Measurements from ENCODE around the gene NFATC1.

NFATC1 gene

DNA sequence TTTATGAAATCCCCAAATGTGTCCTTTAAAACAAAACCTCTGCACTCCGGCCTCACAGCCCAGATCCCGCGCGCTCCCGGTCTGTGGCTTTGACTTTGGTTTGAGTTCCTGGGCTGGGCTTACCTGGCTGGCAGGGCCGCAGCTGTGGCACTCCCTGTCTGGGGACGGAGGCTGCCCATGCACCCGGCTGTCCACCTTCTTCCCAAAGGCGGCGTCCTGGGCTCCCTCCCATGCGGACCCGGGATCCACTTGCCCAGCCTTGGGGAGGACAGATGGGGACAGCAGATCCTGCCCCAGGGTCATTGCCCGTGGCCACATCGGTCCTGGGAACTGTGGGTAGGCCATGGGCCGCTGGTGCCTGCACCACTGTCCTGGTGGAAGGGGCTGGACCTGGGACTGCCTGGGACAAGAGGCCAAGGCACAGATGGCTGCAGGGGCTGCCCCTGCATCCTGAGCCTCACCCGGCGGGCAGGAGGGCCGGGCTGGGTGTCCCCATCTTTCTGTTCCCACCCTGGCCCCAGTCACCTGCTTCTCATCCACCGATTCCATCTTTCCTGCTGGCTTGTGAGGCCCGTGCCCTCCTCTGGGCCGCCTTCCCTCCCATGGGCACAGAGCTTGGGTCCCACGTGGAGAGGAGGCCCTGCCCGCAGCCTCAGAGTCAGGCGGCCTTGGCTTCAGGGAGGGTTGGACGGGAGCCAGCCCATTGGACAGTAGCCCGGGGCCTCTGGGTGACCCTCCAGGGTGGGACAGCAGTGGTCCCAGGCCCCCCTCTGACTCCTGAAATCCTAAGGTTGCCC, 27.7 kb downstream of the NFATC1 start:
- DNase-seq (ENCODE audit: low spot score): no peak

GRCh38 chr18:79424008-79424565, 28.4 kb downstream of the NFATC1 start:
- no peak for DNase-seq (ENCODE audit: low spot score)

GRCh38 chr18:79424880-79425568, 29.3 kb downstream of the NFATC1 start:
- DNase-seq (ENCODE audit: low spot score): no peak

- no peak for DNase-seq (ENCODE audit: low spot score)
Observed at GRCh38 chr18:79425569-79425886, 29.8 kb downstream of the NFATC1 start.

- DNase-seq (ENCODE audit: low spot score): no peak
Observed at GRCh38 chr18:79426376-79427300, 30.9 kb downstream of the NFATC1 start.

- no peak for DNase-seq (ENCODE audit: low spot score)
Observed at GRCh38 chr18:79427368-79428225, 31.9 kb downstream of the NFATC1 start.

DNA sequence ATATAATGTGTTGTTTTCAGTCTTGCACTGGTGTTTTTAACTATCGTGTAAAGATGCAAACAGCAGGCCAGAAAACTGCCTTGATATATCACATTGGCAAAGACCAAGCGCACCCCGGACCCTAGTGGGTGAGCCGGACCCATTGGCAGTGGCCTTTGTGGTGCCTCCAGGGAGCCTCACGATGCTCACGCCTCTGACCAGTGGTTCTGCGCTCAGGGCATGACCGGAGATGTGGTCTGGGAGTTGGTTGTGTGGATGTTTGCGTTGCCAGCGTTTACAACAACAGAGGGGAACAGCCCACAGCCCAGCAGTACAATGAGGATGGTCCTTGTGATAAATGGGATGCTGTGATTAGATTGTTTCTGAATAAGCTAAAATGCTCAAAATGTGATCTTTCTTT, 32.6 kb downstream of the NFATC1 start:
- no peak for DNase-seq (ENCODE audit: low spot score)

DNA sequence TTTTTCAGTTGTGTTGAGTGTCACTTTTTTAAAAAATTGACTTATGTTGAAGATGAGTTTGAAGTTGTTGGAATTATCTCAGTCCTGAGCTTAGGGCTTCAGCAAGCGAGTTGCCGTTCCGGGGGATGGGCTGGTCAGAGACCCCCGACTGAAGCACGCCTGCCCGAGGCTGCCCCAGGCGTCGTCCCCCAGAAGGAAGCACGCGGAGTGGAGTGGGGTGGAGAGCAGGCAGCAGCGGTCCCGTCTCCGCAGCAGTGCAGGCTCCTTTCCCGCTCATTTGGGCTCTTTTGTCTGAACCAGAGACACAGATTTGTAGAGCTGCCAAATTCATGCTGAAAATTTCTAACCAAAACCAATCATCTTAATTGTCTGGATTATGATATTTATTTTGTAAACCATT, 33.7 kb downstream of the NFATC1 start:
- DNase-seq (ENCODE audit: low spot score): no peak

- DNase-seq (ENCODE audit: low spot score): no peak
Observed at GRCh38 chr18:79429785-79430281, 34.1 kb downstream of the NFATC1 start.

DNA sequence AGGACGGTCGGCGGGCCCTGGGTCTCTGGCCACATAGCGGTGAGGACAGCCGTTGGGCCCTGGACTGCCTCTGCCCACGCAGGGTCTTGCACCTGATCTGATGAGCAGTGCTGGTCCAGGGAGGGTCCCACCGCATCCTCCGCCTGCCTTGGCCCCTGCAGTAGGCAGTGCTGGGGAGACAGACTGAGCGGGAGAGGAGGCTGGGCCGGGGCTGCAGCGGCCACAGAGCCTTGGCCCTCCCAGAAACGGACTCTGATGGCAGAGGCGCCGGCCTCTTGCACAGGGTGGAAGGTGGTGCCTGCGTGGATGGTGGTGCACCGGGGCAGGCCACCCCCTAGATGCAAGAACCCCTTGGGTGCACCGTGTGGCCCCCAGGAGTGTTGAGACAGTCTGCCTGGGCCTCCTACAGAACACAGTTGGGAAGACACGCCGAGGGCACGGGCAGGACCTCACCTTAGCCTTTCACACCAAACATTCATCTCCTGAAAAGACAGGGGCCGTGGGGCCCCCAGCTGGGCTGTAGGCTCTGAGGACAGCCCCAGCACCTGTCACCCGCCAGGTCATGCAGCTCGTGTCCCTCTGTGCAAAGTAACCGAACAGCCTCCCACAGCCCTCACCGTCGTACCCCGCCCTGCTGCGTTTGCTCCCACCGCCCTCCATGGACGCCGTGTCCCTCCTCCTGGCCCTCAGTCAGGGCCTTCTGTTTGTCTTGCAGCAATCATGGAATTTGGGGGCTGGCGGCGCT, 36.8 kb downstream of the NFATC1 start:
- DNase-seq (ENCODE audit: low spot score): no peak

DNA sequence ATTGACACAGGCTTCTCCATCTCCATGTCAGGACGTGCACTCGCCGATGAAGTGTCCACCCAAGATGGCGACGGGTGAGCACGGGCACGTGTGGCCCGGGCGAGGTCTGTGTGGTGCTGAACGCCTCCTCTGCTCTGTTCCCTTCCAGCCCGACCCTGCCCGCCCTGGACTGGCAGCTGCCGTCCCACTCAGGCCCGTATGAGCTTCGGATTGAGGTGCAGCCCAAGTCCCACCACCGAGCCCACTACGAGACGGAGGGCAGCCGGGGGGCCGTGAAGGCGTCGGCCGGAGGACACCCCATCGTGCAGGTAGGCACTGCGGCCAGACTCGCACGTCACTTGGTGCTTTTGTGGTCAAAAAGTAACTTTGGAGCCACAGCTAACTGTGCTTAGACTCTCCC, 37.7 kb downstream of the NFATC1 start:
- DNase-seq (ENCODE audit: low spot score): no peak

- DNase-seq (ENCODE audit: low spot score): no peak
Observed at GRCh38 chr18:79434607-79435401, 39.1 kb downstream of the NFATC1 start.

DNA sequence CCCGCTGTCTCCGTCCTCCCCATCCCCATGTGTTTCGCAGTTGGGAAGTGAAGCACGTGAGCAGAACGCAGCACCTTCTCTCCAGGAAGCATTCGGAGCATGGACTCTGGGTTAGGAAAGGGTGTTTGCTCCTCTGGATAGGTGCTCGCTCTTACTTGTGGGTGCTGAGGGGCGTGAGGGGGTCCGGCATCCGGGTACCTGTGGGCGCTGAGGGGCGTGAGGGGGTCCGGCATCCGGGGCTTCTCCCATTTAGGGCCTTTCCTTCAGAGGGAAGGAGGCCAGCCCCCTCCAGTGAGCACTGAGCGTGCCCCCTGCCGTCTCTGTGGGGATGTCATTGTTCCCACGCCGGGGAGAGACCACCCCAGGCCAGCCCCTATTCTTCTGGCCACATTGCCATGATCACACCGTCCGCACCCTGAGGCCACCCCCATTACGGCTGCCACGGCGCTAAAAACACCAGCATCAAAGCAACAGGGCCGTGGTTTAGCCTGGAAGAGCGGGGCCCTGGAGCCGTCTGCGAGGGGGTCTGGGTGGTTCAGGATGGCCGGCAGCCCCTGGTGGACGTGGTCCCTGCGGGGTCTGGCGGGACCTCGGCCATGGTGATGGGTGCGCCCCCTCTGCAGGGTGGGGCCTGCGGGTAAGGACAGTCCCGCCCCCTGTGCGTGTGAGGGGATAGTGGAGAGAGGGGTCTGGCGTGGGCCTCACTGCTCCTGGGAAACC, 41.0 kb downstream of the NFATC1 start:
- DNase-seq (ENCODE audit: low spot score): no peak

GRCh38 chr18:79438089-79438897, 42.6 kb downstream of the NFATC1 start:
- DNase-seq (ENCODE audit: low spot score): no peak

- DNase-seq (ENCODE audit: low spot score): peak; percentile 26
Observed at GRCh38 chr18:79438898-79439627, 43.3 kb downstream of the NFATC1 start.

DNA sequence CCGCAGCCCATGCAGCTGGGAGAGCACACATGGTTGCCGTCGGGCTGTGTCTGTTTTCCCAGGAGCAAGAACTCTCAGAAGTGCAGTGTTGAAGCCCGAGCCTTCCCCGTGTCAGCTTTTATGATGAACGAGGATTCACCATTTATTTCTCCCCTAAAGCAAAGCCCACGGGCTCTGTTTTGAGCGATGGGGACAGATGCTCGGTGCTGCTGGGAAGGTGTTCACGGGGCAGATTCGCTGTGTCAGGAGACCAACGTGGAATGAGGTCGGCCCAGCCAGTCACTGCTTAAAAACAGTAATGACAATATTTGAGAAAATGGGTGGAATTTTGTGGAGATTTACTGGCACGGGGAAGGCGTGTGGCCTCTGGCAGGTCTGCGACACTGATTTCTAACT, 43.9 kb downstream of the NFATC1 start:
- no peak for DNase-seq (ENCODE audit: low spot score)

DNA sequence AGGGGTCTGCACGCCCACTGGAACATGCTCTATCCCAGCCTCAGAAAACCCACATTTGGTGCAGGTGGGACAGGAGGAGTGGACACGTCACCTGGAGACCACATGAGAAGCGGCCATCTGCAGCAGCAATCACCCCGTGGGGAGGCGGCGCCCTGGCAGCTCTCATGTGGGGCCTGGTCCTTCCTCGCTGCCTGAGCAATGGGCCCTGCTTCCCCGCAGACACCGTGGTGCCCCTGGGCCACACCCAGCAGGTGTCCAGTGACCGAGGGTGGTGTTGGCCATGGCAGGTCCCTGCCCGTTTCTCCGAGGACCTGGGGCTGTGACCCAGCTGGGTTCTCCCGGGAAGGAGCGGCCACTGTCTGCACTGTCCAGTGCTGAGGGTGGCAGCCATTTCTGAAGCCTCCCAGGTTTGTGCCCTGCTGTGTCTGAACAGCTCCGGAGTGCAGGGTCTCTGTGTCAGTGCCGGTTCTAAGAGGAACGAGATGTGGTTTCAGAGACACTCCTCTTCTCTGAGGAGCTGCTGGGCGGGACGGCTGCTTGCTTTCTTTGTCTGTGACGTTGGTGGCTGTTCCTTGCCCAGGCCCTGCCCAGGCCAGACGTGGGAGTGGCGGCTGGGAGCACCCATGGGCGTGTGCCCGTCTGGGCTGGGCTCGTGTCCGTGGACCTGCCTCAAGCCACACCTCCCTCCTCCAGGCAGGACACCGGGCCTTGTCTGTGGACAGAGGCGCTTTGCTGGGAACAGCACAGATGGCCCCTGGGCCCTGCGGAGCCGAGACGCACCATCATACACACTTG, 44.8 kb downstream of the NFATC1 start:
- no peak for DNase-seq (ENCODE audit: low spot score)

Measured in CD4-positive, alpha-beta T cell treated with Interleukin-6 at 100 ng/mL for 8 hours (primary cell).